ENCODE measurements around the gene GGPS1.
"Not testable (repeated sequence)": the region's sequence is repeated elsewhere in the genome, so short reads cannot be mapped to it uniquely, and the experiment has no call there.

The GGPS1 gene

GRCh38 chr1:235304549-235305451, 23.6 kb upstream of the GGPS1 start:
- in situ Hi-C loops (cut with MboI; ENCODE audit: low pct_unique_long_range_greater_than_20kb, low sequenced_read_pairs, unreplicated experiment): no loop called here
- TF ChIP-seq, protein P1, sequence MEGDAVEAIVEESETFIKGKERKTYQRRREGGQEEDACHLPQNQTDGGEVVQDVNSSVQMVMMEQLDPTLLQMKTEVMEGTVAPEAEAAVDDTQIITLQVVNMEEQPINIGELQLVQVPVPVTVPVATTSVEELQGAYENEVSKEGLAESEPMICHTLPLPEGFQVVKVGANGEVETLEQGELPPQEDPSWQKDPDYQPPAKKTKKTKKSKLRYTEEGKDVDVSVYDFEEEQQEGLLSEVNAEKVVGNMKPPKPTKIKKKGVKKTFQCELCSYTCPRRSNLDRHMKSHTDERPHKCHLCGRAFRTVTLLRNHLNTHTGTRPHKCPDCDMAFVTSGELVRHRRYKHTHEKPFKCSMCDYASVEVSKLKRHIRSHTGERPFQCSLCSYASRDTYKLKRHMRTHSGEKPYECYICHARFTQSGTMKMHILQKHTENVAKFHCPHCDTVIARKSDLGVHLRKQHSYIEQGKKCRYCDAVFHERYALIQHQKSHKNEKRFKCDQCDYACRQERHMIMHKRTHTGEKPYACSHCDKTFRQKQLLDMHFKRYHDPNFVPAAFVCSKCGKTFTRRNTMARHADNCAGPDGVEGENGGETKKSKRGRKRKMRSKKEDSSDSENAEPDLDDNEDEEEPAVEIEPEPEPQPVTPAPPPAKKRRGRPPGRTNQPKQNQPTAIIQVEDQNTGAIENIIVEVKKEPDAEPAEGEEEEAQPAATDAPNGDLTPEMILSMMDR (IDR thresholded peaks at IDR 0.05; ENCODE audit: extremely low read depth, insufficient read depth, missing control alignments): no peak
- no peak for DNase-seq (ENCODE audit: low spot score)

- DNase-seq (ENCODE audit: low spot score): no peak
- TF ChIP-seq, protein P1 (IDR thresholded peaks at IDR 0.05; ENCODE audit: extremely low read depth, insufficient read depth, missing control alignments): no peak
- in situ Hi-C loops (cut with MboI; ENCODE audit: low pct_unique_long_range_greater_than_20kb, low sequenced_read_pairs, unreplicated experiment): no loop called here
Measured at GRCh38 chr1:235307158-235308124, 20.9 kb upstream of the GGPS1 start.

DNA sequence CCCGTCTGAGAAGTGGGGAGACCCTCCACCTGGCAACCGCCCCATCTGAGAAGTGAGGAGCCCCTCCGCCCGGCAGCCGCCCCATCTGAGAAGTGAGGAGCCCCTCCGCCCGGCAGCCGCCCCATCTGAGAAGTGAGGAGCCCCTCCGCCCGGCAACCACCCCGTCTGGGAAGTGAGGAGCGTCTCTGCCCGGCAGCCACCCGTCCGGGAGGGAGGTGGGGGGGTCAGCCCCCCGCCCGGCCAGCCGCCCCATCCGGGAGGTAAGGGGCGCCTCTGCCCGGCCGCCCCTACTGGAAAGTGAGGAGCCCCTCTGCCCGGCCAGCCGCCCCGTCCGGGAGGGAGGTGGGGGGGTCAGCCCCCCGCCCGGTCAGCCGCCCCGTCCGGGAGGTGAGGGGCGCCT, 19.2 kb upstream of the GGPS1 start:
- in situ Hi-C loops (cut with MboI; ENCODE audit: low pct_unique_long_range_greater_than_20kb, low sequenced_read_pairs, unreplicated experiment): not testable (repeated sequence)

DNA sequence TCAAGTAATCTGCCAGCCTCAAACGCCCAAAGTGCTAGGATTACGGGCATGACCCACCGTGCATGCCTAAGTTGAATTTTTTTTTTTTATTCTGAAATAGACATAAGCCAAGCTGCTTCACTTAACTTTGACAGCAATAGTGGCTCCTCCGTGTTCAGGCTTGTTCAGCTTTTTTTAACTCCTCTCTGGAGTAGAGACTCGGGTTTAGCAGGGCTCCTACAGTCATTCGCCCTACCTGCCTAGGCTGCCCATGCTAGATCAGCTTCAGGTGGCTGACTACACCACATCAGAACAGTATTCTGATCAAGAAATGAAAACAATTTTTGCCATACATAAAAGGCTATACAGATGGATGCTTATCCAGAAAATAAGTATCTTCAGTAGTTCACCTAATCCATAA, 15.1 kb upstream of the GGPS1 start:
- no peak for DNase-seq (ENCODE audit: low spot score)
- in situ Hi-C loops (cut with MboI; ENCODE audit: low pct_unique_long_range_greater_than_20kb, low sequenced_read_pairs, unreplicated experiment): no loop called here
- TF ChIP-seq, protein P1 (IDR thresholded peaks at IDR 0.05; ENCODE audit: extremely low read depth, insufficient read depth, missing control alignments): no peak

More for the DNA sequence above, 19.2 kb upstream of the GGPS1 start:
- not testable (repeated sequence) for DNase-seq (ENCODE audit: low spot score)

GRCh38 chr1:235313931-235314678, 14.3 kb upstream of the GGPS1 start:
- TF ChIP-seq, protein P1 (IDR thresholded peaks at IDR 0.05; ENCODE audit: extremely low read depth, insufficient read depth, missing control alignments): no peak
- in situ Hi-C loops (cut with MboI; ENCODE audit: low pct_unique_long_range_greater_than_20kb, low sequenced_read_pairs, unreplicated experiment): no loop called here

GRCh38 chr1:235315173-235315572, 13.2 kb upstream of the GGPS1 start:
- no peak for DNase-seq (ENCODE audit: low spot score)
- in situ Hi-C loops (cut with MboI; ENCODE audit: low pct_unique_long_range_greater_than_20kb, low sequenced_read_pairs, unreplicated experiment): no loop called here
- TF ChIP-seq, protein P1 (IDR thresholded peaks at IDR 0.05; ENCODE audit: extremely low read depth, insufficient read depth, missing control alignments): no peak

More at GRCh38 chr1:235313931-235314678, 14.3 kb upstream of the GGPS1 start:
- no peak for DNase-seq (ENCODE audit: low spot score)

All from GM13977 (cell line).